Activated CD8-positive, alpha-beta memory T cell treated with anti-CD3 and anti-CD28 coated beads for 24 hours (primary cell): ENCODE results near the gene ADCY6.
A peak's percentile ranks its signal among the peaks of the same experiment; 100 is the strongest.
"Not testable (repeated sequence)": the region's sequence is repeated elsewhere in the genome, so short reads cannot be mapped to it uniquely, and the experiment has no call there.

Experiments used
- DNase-seq: peaks from one replicate; pipeline ENCODE4 v3.0.0-alpha.2; 2020

Gene ADCY6

GRCh38 chr12:48750215-48750614, 38.7 kb downstream of the ADCY6 start:
- no peak for DNase-seq

- DNase-seq = no peak
Observed at GRCh38 chr12:48744251-48745008, 44.5 kb downstream of the ADCY6 start.

DNA sequence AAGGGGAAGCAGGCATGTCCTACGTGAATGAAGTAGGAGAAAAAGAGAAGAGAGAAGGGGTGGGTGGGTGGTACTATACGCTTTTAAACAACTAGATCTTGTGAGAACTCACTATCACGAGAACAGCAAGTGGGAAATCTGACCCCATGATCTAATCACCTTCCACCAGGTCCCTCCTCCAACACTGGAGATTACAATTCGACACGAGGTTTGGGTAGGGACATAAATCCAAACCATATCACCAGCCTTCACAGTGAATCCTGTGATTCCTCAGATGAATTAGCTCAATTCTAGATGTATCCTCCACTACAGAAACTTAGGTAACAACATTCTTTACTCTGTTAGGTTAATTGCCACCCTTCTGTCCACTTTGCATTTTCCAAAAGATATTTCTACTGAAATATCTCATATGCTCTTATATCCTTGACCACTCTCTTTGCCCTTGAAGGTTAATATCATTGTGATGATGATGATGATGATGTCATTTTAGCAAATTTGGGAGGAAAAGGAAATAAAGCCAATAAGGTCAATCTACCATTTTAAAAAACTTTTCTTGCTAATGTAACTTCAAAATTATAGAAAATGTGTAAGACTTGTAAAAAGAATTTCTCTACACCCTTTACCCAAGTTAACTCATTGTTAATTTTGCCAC, 49.1 kb downstream of the ADCY6 start:
- DNase-seq = no peak

- no peak for DNase-seq
Observed at GRCh38 chr12:48736456-48736855, 52.4 kb downstream of the ADCY6 start.

- no peak for DNase-seq
Observed at GRCh38 chr12:48728807-48729206, 60.1 kb downstream of the ADCY6 start.

DNA sequence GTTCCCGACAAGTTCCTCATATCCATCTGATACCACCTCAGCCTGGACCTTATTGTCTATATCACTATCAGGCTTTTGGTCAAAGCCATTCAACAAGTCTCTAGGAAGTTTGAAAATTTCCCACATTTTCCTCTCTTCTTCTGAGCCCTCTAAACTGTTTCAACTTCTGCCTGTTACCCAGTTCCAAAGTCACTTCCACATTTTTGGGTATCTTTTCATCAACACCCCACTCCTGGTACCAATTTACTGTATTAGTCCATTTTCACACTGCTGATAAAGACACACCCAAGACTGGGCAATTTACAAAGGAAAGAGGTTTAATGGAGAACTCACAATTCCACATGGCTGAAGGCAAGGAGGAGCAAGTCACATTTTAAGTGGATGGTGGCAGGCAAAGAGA, 68.2 kb downstream of the ADCY6 start:
- not testable (repeated sequence) for DNase-seq

- DNase-seq = not testable (repeated sequence)
Observed at GRCh38 chr12:48720171-48720570, 68.7 kb downstream of the ADCY6 start.

DNA sequence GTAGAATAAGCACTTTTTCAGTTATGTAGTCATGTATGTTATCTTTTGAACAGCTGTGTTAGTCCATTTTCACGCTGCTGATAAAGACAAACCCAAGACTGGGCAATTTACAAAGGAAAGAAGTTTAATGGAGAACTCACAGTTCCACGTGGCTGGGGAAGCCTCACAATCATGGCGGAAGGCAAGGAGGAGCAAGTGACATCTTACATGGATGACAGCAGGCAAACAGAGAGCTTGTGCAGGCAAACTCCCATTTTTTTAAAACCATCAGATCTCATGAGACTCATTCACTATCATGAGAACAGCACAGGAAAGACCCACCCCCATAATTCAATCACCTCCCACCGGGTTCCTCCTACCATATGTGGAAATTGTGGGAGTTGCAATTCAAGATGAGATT, 69.9 kb downstream of the ADCY6 start:
- not testable (repeated sequence) for DNase-seq

DNA sequence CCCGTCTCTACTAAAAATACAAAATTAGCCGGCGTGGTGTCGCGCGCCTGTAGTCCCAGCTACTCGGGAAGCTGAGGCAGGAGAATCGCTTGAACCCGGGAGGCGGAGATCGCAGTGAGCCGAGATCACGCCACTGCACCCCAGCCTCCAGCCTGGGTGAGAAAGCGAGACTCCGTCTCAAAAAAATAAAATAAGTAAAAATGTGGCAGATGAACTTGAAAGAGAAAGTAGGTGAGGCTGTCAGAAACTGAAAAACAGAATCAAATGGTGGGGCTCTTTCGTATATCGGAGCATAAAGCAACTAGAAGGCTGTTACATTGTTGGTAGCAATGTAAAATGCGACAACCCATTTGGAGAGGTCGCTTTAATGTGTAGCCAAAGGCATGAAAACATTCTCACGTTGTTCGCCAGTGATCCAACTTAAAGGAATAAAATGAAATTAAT, 71.6 kb downstream of the ADCY6 start:
- no peak for DNase-seq

DNA sequence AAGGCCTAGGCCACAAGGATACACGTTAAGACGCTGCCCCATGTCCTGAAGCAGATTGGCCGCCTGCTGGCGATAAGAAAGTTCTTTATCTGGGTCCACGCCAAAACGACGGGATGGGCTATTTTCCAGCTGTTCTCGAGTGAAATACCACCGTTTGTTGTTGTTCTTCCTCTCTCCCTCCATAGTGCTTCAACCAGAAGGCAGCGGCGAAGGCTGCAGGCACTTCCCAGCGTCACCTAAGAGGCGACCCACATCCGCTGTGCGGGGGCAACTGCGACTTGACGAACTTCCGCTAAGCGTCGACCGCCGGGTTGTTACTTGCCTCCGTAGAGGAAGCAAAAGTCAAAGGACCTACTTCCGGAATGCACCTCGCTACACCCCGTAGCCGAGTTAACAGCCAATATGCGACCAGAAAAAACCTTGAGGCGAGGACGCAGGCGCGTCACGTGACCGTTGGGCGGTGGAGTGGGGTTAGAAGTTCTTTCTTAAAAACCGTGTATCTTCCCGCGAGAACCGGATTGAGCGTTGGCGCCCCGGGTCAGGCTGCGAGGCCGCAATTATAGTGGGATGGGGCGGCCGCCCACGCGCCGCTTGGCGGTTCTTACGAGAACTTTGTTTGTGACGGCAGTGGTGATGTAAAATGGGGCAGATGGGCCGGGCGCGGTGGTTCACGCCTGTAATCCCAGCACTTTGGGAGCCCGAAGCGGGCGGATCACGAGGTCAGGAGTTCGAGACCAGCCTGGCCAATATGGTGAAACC, 72.2 kb downstream of the ADCY6 start, which contains the start of gene CCNT1:
Gene CCNT1, minus strand, starts transcription at position 215 of the 759 bp plus-strand sequence. Its CDS starts 32 bp downstream, at position 183.
- peak; percentile 98 for DNase-seq
